NOMO-1 treated with dmso at 0.1 percent for 144 hours (cell line): ENCODE results near the gene SSUH2.

Source experiments
- DNase-seq: peaks from one replicate; lab custom pipeline; 2025; ENCODE audit not compliant: unreplicated experiment; lab: John Stamatoyannopoulos, UW

Gene SSUH2

GRCh38 chr3:8643693-8644365, 769 bp downstream of the SSUH2 start:
- DNase-seq: no peak

DNA sequence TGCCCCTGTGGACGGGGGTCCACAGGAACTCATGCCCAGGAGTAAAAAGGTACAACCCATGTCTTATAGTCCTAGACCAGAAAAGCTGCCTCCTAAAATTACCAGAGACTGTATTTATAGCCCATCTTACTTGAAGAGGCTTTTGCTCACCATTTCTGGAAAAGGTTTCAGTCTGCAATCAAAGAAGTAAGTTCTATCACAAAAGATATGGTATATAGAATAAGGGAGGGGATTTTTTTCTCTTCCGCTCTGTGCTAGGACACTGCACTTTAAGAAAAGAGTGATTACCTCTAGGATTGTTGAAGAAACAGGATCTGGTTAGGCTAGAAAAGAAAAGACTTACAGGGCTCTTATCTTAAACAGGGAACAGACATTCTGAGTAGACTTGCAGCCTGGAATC, 2.6 kb downstream of the SSUH2 start:
- no peak for DNase-seq

GRCh38 chr3:8641472-8641871, 3.1 kb downstream of the SSUH2 start:
- no peak for DNase-seq

DNA sequence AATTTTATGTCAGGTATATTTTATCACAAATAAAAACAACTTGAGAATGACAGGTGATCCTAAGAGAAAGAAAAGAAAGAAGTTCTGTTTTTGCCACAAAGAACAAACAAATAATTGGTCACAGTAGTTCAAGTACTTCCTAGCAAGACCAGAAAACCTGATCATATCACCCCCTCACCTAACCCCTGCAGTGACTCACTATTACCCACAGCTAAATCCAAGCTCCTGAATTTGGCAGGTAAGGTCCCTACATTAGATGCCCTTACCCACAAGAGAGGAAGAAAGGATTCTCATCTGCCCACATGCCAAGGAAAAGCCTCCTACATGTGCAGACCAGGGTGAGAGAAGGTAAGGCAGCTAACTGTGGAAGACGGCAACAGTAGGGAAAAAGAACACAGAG, 4.4 kb downstream of the SSUH2 start:
- no peak for DNase-seq

DNA sequence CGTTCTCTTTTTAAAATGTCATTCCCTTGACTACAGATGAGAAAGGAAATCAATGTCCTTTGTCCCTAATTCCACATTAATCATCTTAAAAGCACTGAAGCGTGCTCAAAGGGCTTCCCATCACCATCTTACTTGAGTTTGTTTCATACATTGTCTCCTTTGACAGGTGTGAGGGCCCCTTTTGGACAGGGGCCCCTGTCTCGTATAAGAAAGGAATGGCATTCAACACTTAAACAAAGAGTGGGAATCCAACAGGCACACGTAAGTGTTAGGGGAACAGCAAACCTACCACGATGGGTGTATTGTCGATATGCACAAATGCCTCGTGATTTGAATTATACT, 5.0 kb downstream of the SSUH2 start:
- no peak for DNase-seq

GRCh38 chr3:8638994-8639658, 5.5 kb downstream of the SSUH2 start:
- no peak for DNase-seq

DNA sequence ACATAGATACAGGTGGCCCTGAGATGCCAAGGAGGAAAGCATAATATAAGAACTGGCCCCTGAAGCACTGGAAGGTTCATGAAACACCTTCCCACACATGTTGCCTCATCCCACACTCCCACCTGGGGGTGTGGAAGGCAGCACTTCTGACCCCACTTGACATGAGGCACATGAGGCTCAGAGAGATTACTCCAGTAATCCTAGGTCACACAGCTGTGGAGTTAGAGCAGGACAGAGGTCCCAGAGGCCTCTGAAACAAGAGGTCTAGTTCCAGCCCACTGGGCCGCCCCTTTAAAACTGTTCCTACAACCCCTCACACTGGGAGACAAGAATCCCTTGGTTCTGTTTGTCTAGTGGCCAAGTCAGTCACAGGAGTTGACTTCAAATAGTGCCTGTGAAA, 7.2 kb downstream of the SSUH2 start:
- no peak for DNase-seq

GRCh38 chr3:8635631-8636030, 9.0 kb downstream of the SSUH2 start:
- no peak for DNase-seq

DNA sequence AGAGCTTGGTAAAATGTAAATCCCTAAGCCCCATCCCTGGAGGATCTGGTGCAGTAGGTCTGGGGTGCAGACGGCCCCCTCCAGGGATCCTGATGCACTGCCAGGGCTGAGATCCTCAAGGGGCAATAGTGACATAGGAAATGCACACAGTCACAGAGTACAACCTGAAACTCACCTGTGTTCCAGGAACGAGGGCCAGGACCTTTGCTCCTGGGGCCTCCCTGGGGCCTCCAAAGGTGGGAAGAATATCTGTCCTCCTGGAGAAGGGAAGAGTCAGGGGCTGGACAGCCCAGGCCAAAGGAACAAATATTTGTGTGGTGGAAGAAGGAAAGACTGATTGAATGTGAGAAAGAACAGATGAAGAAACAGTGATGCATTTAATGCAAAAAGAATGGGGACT, 9.5 kb downstream of the SSUH2 start:
- no peak for DNase-seq

GRCh38 chr3:8632402-8633237, 12.0 kb downstream of the SSUH2 start:
- DNase-seq: no peak

GRCh38 chr3:8631661-8632060, 12.9 kb downstream of the SSUH2 start:
- DNase-seq: no peak

- DNase-seq: peak; percentile 8
Measured at GRCh38 chr3:8629151-8630021, 15.2 kb downstream of the SSUH2 start.

GRCh38 chr3:8627949-8628348, 16.6 kb downstream of the SSUH2 start:
- DNase-seq: no peak

DNA sequence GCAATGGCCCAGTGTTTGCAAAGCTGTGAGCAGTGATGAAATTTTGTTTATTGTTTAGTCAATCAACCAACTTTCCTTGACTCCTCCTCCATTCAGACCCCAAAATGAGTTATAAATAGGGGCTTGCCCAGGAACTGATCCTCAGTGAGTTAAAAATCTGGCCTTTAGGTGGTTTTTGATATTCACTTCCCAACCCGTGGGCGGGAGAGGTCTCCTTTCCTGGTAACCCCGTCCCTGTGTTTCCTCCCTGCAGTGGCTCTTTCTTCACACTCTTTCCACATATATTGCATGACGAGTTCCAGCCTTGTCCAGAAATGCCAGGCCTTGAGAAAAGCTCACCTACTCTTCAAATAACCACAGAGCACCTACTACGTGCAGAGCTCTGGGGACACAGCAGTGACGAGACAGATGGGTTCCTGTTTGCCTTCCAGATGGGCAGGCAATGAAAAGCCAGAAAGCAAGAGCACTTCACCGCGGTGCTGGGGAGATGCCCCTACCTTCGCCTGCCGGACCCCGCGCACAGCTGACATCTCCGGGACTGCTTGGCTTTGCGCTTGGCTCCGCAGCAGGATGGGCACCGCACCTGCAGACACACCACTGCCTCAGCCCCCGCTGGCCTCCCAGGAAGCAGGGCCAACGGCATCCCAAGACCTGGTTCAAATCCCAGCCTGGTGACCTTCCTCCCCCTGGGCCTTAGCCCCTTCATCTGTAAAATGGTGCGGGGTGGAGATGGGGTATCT, 17.2 kb downstream of the SSUH2 start:
- DNase-seq: no peak

DNA sequence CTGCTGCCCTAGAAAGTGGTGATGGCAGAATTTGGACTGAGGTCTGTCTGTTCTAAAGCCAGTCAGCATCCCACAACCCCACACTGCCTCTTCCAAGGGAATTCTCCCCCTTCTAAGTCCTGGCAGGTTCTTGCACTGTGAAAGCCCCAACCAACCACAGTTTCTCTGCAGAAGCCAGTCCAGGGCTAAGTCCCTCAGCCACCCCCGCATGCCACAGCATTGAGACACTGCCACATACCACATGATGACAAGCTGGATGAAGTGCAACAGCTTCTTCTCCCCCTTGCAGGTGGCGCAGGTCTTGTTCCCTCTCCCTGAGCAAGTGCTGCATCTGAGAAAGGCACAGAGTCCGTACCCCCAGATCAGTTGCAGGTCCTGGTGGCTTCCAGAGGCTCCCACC, 18.6 kb downstream of the SSUH2 start:
- DNase-seq: no peak

DNA sequence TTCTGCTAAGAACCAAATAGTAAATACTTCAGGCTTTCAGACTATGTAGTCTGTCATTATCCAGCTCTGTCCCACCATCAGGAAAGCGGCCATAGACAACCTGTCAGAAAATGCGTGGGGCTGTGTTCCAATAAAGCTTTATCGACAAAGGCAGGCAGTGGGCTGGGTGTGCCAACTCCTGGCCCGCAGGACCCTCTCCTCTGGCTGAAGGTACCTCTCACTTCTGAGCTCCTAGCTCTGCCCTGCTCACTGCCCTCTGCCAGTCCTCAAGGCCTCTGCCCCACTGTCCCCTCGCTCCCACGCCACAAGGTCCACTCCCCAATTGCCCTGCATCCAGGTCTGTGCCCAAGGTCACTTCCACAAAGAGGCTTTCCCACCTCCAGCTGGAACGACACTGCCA, 20.0 kb downstream of the SSUH2 start:
- no peak for DNase-seq

GRCh38 chr3:8623741-8624140, 20.9 kb downstream of the SSUH2 start:
- DNase-seq: no peak

GRCh38 chr3:8622873-8623691, 21.5 kb downstream of the SSUH2 start:
- DNase-seq: peak; percentile 2

DNA sequence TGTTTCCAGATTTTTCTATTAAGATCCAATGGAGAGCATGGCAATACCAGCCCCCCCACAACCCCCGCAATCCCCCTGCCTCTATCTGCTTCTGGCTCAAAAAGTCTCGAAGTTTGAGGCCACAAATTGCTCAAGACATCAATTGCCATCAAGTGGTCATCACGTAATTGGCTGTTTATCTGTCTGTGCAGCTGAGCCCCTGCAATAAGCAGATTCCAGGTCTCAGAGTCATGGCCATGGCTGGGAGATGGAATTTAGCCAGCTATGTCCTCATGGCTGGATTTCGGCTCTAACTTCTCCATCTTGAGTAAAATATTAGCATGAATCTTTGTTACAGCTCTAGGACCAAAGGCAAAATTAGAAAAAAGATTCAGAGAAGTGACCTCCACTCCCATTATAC, 22.7 kb downstream of the SSUH2 start:
- DNase-seq: no peak

DNA sequence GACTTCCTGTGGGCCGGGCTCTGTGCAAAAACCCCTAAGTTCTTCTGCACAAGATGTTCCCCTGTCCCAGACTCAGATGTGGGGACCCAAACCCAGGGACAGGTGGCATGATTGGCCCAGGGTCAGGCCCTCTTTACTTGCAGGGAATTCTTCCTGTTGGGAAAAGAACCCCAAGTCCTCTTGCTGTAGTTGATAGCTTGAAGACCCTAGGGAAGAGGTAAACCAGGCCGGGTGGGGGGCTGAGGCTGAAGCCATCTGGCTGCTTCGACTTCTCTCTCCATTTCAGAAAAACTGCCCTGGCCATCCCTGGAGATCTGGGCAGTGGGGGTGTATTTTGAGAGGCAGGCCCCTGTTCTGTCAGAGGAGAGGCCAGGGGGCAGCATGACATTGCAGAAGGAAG, 23.5 kb downstream of the SSUH2 start:
- DNase-seq: no peak
